GM12878 (cell line): ENCODE measurements around the gene NT5C. TPM values are rescaled to one million over a fixed set of nuclear protein-coding genes. Genes with fewer than 3 reads are reported as not detected.
A peak's percentile ranks its signal among the peaks of the same experiment; 100 is the strongest.

ENCODE experiments used
- ATAC-seq: fragments of 200-7000 bp; cut with Tn5 transposase; 3 replicates; pipeline ENCODE4 v1.9.1; 2020; ENCODE audit warnings: mild to moderate bottlenecking, moderate library complexity
- BruUV-seq: library from RNA; stranded (reverse); fragments of 400-500 nt; replicated peaks from 2 replicates; lab custom pipeline; 2021; lab: Mats Ljungman, UMichigan
- CTCF ChIA-PET: fragments of 300-600 bp; sonication (Branson Sonifier 250); formaldehyde crosslinking; extraction: SDS; loops from one replicate; lab custom pipeline; 2021; ENCODE audit warnings: inconsistent platforms; lab: Yijun Ruan, JAX
- POLR2A ChIA-PET: fragments of 350-600 bp; formaldehyde crosslinking; extraction: SDS; loops from one replicate; lab custom pipeline; 2021; ENCODE audit warnings: inconsistent platforms; lab: Charles Lee
- RAD21 ChIA-PET: fragments of 300-600 bp; sonication (Branson Sonifier 250); formaldehyde crosslinking; loops from one replicate; lab custom pipeline; 2023; ENCODE audit warnings: antibody characterized with exemption; ENCODE audit not compliant: unreplicated experiment; lab: Charles Lee
- SMC1A ChIA-PET: fragments of 300-600 bp; sonication (Branson Sonifier 250); formaldehyde crosslinking; loops from one replicate; lab custom pipeline; 2023; ENCODE audit not compliant: unreplicated experiment, uncharacterized antibody; lab: Charles Lee
- DNase-seq: peaks from one replicate; pipeline ENCODE4 v3.0.0-alpha.2; 2011; ENCODE audit warnings: low read depth, low spot score
- FAIRE-seq: peaks from 3 replicates; lab custom pipeline; 2011; peaks lifted over from hg19 to GRCh38; lab: Jason Lieb, UNC
- H2AFZ ChIP-seq: 2 replicates; pipeline ENCODE4 v1.6.0; 2011; ENCODE audit warnings: low read depth, low read length, control low read depth; ENCODE audit not compliant: control insufficient read depth
- H3K27ac ChIP-seq: 2 replicates; pipeline ENCODE4 v1.5.1; 2011; ENCODE audit warnings: control low read depth; ENCODE audit not compliant: control insufficient read depth, insufficient read depth
- H3K27me3 ChIP-seq, 2 experiments: replicated peaks in 1 of 2; 2 replicates each; pipeline versions ENCODE4 v1.6.0 to v1.6.1; 2011; ENCODE audit warnings: low read length in 1 of 2; ENCODE audit not compliant: control insufficient read depth in 2 of 2, insufficient read depth in 2 of 2
- H3K36me3 ChIP-seq, 2 experiments: 2 replicates each; pipeline ENCODE4 v1.5.1; 2011; ENCODE audit warnings: low read length in 1 of 2; ENCODE audit not compliant: control insufficient read depth in 2 of 2, insufficient read depth in 2 of 2
- H3K4me1 ChIP-seq: 2 replicates; pipeline ENCODE4 v1.6.1; 2011; ENCODE audit warnings: mild to moderate bottlenecking, low read length, moderate library complexity, mixed read lengths; ENCODE audit not compliant: control insufficient read depth, insufficient read depth
- H3K4me2 ChIP-seq: 2 replicates; pipeline ENCODE4 v1.6.0; 2011; ENCODE audit warnings: control low read depth; ENCODE audit not compliant: control insufficient read depth, insufficient read depth
- H3K4me3 ChIP-seq: fragments of 200-600 bp; sonication (generic); 2 replicates; pipeline ENCODE4 v1.5.1; 2016
- H3K79me2 ChIP-seq: 2 replicates; pipeline ENCODE4 v1.6.0; 2011; ENCODE audit warnings: low read length; ENCODE audit not compliant: control insufficient read depth, insufficient read depth
- H3K9ac ChIP-seq: 2 replicates; pipeline ENCODE4 v1.8.0; 2011; ENCODE audit warnings: low read length, control low read depth, mixed read lengths; ENCODE audit not compliant: control insufficient read depth, insufficient read depth
- H3K9me3 ChIP-seq: replicated peaks from 3 replicates; pipeline ENCODE4 v1.5.1; 2011; ENCODE audit warnings: mild to moderate bottlenecking, low read length; ENCODE audit not compliant: control insufficient read depth, insufficient read depth
- H4K20me1 ChIP-seq: 2 replicates; pipeline ENCODE4 v1.6.0; 2011; ENCODE audit not compliant: control insufficient read depth, insufficient read depth
- BMI1 ChIP-seq: fragments of 450-650 bp; IDR thresholded peaks from 2 replicates; pipeline ENCODE4 v1.6.1; 2016; ENCODE audit warnings: mild to moderate bottlenecking, moderate library complexity, borderline replicate concordance
- IKZF1 ChIP-seq: fragments of 450-650 bp; conservative IDR thresholded peaks from 2 replicates; pipeline ENCODE4 v1.6.1; 2017; ENCODE audit warnings: antibody characterized with exemption, mild to moderate bottlenecking
- MEF2B ChIP-seq: fragments of 450-650 bp; IDR thresholded peaks from 2 replicates; pipeline ENCODE4 v1.6.1; 2018; ENCODE audit warnings: mild to moderate bottlenecking, moderate library complexity; ENCODE audit not compliant: partially characterized antibody, poor library complexity, severe bottlenecking
- MTA2 ChIP-seq: fragments of 450-650 bp; IDR thresholded peaks from 2 replicates; pipeline ENCODE4 v1.6.1; 2016; ENCODE audit warnings: low read depth, mild to moderate bottlenecking, moderate library complexity
- MXI1 ChIP-seq: fragments of 150-350 bp; IDR thresholded peaks from 2 replicates; pipeline ENCODE4 v1.6.1; 2011; ENCODE audit warnings: low read depth, mild to moderate bottlenecking, inconsistent platforms, low read length, improper control_type of control experiment
- NBN ChIP-seq: fragments of 450-650 bp; IDR thresholded peaks from 2 replicates; pipeline ENCODE4 v1.6.1; 2016
- POLR2A ChIP-seq: IDR thresholded peaks from 2 replicates; pipeline ENCODE4 v1.6.1; 2011; ENCODE audit warnings: low read depth, mild to moderate bottlenecking, low read length
- RBBP5 ChIP-seq: fragments of 200-600 bp; sonication (generic); conservative IDR thresholded peaks from 2 replicates; pipeline ENCODE4 v1.6.1; 2016
- SMAD1 ChIP-seq: fragments of 450-650 bp; IDR thresholded peaks from 2 replicates; pipeline ENCODE4 v1.6.1; 2018; ENCODE audit warnings: mild to moderate bottlenecking, low read depth; ENCODE audit not compliant: partially characterized antibody
- SMARCA5 ChIP-seq: fragments of 450-650 bp; IDR thresholded peaks from 2 replicates; pipeline ENCODE4 v1.6.1; 2017; ENCODE audit warnings: mild to moderate bottlenecking
- SREBF1 ChIP-seq: IDR thresholded peaks from 2 replicates; pipeline ENCODE4 v1.6.1; 2012; ENCODE audit warnings: mild to moderate bottlenecking, low read length
- YY1 ChIP-seq: IDR thresholded peaks from 2 replicates; pipeline ENCODE4 v1.6.1; 2011; ENCODE audit warnings: low read depth, mild to moderate bottlenecking, low read length
- WGBS: methylation state at CpG from one replicate; pipeline ENCODE4 v1.1.6; 2016; ENCODE audit warnings: low lambda C conversion rate; ENCODE audit not compliant: insufficient replicate concordance, insufficient coverage; ENCODE audit errors: missing lambda C conversion rate; 5-methylcytosine and 5-hydroxymethylcytosine counted together
- in situ Hi-C: fragments of 300-500 bp; cut with MboI; formaldehyde crosslinking; loops from 9 replicates; pipeline ENCODE4 v1.14.3; 2018; ENCODE audit warnings: mixed read lengths
- intact Hi-C: fragments of 100-400 bp; cut with micrococcal nuclease; formaldehyde crosslinking; loops from one replicate; pipeline ENCODE4 v1.14.2; 2022; ENCODE audit not compliant: unreplicated experiment
- polyA plus RNA-seq, 11 experiments: library from polyadenylated mRNA; depleted of rRNA in 4 of 11; unstranded in 6 of 11; stranded (reverse) in 5 of 11; fragments of >200 nt; fragmentation: Nextera tagmentation in 4 of 11; fragmentation: Illumina TruSeq in 1 of 11; extraction: Ambion mirVana in 4 of 11; extraction: Trizol in 1 of 11; gene quantifications; 1 replicate in 1 of 11; 2 replicates in 10 of 11; pipeline versions ENCODE4 v1.2.1 to v1.2.3, GENCODE V29; 2011 to 2016; ENCODE audit warnings: inconsistent platforms in 2 of 11, missing spikeins in 2 of 11, low read depth in 1 of 11
- total RNA-seq, 4 experiments: library from RNA; depleted of rRNA in 3 of 4; stranded (reverse); fragments of >200 nt in 3 of 4; fragmentation: Illumina TruSeq in 1 of 4; extraction: Trizol in 1 of 4; gene quantifications; 2 replicates each; pipeline versions ENCODE4 v1.2.1 to v1.2.3, GENCODE V29; 2013 to 2021
- TF ChIP-seq, protein P1 (sequence below): fragments of 450-650 bp; IDR thresholded peaks from 2 replicates; pipeline ENCODE4 v1.6.1; 2017; ENCODE audit warnings: antibody characterized with exemption, mild to moderate bottlenecking, moderate library complexity

The NT5C gene
- total and polyA plus RNA-seq, 10 of the 15 experiments (the other 5 are each of a cell fraction or from before 2014, with no cell fraction given): 3.7 to 158 (median 63.9) TPM

DNA sequence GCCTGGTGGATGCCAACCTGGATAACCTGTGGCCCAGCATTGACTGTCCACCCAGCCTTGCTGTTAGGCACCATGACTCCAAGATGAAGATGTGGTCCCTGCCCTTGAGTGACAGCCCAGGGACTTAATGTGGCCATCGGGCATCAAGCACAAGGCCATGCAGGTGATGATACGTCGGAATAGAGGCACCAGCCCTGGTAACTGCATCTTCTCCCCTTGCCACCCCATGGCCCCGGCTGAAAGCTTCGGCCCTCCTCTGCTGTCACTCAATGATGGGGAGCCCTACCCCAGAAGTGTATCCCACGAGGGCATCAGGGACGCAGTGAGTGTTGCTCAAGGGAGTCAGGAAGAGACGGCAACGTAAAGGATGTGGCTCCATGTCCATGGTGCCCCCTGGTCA, 2.0 kb downstream of the NT5C start:
- Histone ChIP-seq H3K9ac (no peak overlapping the region), H3K27me3 (no peaks in the 10 kb centered on the region), H3K36me3 (peaks cover 3 to 4% of the 10 kb centered on the region in 2 experiments; a peak in 3 of 4 replicates), H3K27ac (no peak overlapping the region), H4K20me1 (no peaks in the 10 kb centered on the region), H3K9me3 (no peaks in the 10 kb centered on the region), H3K4me3 (no peak overlapping the region), H3K4me1 (peaks cover 24% of the 10 kb centered on the region), H2AFZ (no peak overlapping the region), H3K79me2 (peaks cover 21% of the 10 kb centered on the region), H3K4me2 (peak overlapping the region; percentile 94; the same call in 1 of the 2 replicates)
- ChIA-PET CTCF (interaction anchor here (1.0 to 9.3 kb wide), 10 partner anchors 15 to 168 kb away, joined by 3 to 167 read pairs (median 5); no protein-coding TSS in a partner anchor), SMC1A (interaction anchor here (0.7 to 6.1 kb wide), 3 partner anchors 14 to 42 kb away, joined by 3 to 77 read pairs (median 3); no protein-coding TSS in a partner anchor), RAD21 (interaction anchor here (0.6 to 4.7 kb wide), 3 partner anchors 9 to 168 kb away, joined by 3 to 70 read pairs (median 4); no protein-coding TSS in a partner anchor), POLR2A (interaction anchor here (1.0 to 6.2 kb wide), 4 partner anchors 14 to 56 kb away, joined by 3 to 53 read pairs (median 7); partner anchors contain the start of gene ARMC7)
- intact Hi-C loops: loop anchor here (5.0 kb wide), 1 partner anchor 167 kb away; no protein-coding TSS in a partner anchor
- no peak for ATAC-seq
- TF ChIP-seq POLR2A: peak; percentile 61; the same call in 1 of the 2 replicates
- no peak for TF ChIP-seq MTA2
- no TSS peak for BruUV-seq
- no peak for FAIRE-seq
- 94% methylated on average over 9 of the region's 9 CpGs for WGBS
- in situ Hi-C loops: no loop called here
- no peak for DNase-seq

DNA sequence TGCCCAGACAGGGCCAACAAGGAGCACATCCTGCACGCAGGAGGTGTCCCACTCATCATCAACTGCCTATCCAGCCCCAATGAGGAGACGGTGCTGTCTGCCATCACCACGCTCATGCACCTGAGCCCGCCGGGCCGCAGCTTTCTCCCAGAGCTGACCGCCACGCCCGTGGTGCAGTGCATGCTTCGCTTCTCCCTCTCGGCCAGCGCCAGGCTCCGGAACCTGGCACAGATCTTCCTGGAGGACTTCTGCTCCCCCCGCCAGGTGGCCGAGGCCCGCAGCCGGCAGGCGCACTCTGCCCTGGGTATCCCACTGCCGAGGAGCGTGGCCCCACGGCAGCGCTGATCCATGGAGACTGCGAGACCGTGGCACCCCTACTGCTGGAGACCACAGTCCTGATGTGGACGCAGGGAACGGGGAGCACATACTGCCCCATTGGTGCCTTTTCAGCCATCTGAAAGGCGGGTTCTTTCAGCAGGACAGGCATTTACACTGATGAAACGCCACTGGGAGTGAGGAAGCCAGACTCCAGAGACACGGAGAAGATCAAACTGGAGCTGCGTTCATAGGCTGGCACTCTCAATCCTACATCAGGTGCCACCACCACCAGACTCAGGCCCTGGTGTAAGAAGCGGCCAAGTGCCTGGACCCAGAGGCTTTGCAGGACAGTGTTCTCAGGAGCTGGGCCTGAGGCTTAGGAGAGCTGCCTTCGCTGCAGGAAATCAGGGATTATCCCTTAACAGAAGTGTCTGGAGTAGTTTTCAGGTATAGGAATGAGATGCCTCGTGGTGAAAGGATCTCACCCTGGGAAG, 2.6 kb downstream of the NT5C start:
- no peak overlapping the region for H2AFZ ChIP-seq
- ChIA-PET SMC1A (interaction anchor here (6.1 kb wide), 1 partner anchor 13 kb away, joined by 77 read pairs; no protein-coding TSS in a partner anchor), RAD21 (interaction anchor here (0.6 to 1.0 kb wide), 2 partner anchors 8 to 168 kb away, joined by 3 to 4 read pairs; no protein-coding TSS in a partner anchor), POLR2A (interaction anchor here (1.0 to 6.2 kb wide), 3 partner anchors 13 to 55 kb away, joined by 3 to 53 read pairs (median 3); no protein-coding TSS in a partner anchor), CTCF (interaction anchor here (0.7 to 9.3 kb wide), 8 partner anchors 12 to 167 kb away, joined by 3 to 167 read pairs (median 4); no protein-coding TSS in a partner anchor)
- BruUV-seq: no TSS peak
- H3K9ac ChIP-seq: no peak overlapping the region
- H3K36me3 ChIP-seq: peaks cover 3 to 4% of the 10 kb centered on the region in 2 experiments; a peak in 3 of 4 replicates
- peaks cover 21% of the 10 kb centered on the region for H3K79me2 ChIP-seq
- H3K9me3 ChIP-seq: no peaks in the 10 kb centered on the region
- H3K27ac ChIP-seq: no peak overlapping the region
- H4K20me1 ChIP-seq: no peaks in the 10 kb centered on the region
- no peaks in the 10 kb centered on the region for H3K27me3 ChIP-seq
- peaks cover 24% of the 10 kb centered on the region for H3K4me1 ChIP-seq
- 91% methylated on average over 31 of the region's 33 CpGs for WGBS
- intact Hi-C loops: loop anchor here (5.0 kb wide), 1 partner anchor 167 kb away; no protein-coding TSS in a partner anchor
- DNase-seq (no peak), ATAC-seq (no peak), FAIRE-seq (no peak)
- in situ Hi-C loops: no loop called here
- H3K4me2 ChIP-seq: no peak overlapping the region
- H3K4me3 ChIP-seq: no peak overlapping the region
- TF ChIP-seq RBBP5 (no peak), SMARCA5 (no peak), IKZF1 (no peak), SMAD1 (no peak), NBN (no peak), POLR2A (peak; percentile 65), SREBF1 (no peak), BMI1 (no peak), YY1 (no peak), MEF2B (no peak), MXI1 (no peak)
- TF ChIP-seq, protein P1, sequence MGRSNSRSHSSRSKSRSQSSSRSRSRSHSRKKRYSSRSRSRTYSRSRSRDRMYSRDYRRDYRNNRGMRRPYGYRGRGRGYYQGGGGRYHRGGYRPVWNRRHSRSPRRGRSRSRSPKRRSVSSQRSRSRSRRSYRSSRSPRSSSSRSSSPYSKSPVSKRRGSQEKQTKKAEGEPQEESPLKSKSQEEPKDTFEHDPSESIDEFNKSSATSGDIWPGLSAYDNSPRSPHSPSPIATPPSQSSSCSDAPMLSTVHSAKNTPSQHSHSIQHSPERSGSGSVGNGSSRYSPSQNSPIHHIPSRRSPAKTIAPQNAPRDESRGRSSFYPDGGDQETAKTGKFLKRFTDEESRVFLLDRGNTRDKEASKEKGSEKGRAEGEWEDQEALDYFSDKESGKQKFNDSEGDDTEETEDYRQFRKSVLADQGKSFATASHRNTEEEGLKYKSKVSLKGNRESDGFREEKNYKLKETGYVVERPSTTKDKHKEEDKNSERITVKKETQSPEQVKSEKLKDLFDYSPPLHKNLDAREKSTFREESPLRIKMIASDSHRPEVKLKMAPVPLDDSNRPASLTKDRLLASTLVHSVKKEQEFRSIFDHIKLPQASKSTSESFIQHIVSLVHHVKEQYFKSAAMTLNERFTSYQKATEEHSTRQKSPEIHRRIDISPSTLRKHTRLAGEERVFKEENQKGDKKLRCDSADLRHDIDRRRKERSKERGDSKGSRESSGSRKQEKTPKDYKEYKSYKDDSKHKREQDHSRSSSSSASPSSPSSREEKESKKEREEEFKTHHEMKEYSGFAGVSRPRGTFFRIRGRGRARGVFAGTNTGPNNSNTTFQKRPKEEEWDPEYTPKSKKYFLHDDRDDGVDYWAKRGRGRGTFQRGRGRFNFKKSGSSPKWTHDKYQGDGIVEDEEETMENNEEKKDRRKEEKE: no peak
